ENCODE measurements around the gene TIGD2. TPM values are rescaled to one million over a fixed set of nuclear protein-coding genes. Genes with fewer than 3 reads are reported as not detected.

The TIGD2 gene
- polyA plus RNA-seq, 1 donor (not counting 4 experiments of a cell fraction or from before 2014, with no cell fraction given): 5.3 TPM

GRCh38 chr4:89099471-89099870 lies 11.9 kb upstream of the TIGD2 start:
- Histone ChIP-seq H2AFZ (ENCODE audit: control insufficient read depth, low read length) (no peak overlapping the region), H3K9ac (ENCODE audit: control insufficient read depth, extremely low read depth, insufficient read depth, low read length) (no peak overlapping the region), H3K4me3 (ENCODE audit: control insufficient read depth in 2 of 3, extremely low read depth in 1 of 3, insufficient read depth in 2 of 3, low read depth in 1 of 3, low read length in 3 of 3) (no peak overlapping the region), H4K20me1 (ENCODE audit: control insufficient read depth, extremely low read depth, insufficient read depth, low read length) (no peaks in the 10 kb centered on the region), H3K79me2 (ENCODE audit: control insufficient read depth, insufficient read depth, low read length) (no peaks in the 10 kb centered on the region), H3K27ac (ENCODE audit: control insufficient read depth, insufficient read depth, low read length) (no peak overlapping the region), H3K4me2 (ENCODE audit: control insufficient read depth, extremely low read depth, insufficient read depth, low read depth, low read length) (no peak overlapping the region), H3K9me3 (ENCODE audit: control insufficient read depth, low read depth, low read length) (no peaks in the 10 kb centered on the region), H3K9me1 (ENCODE audit: control insufficient read depth, extremely low read depth, insufficient read depth, low read length) (no peaks in the 10 kb centered on the region), H3K27me3 (ENCODE audit: control insufficient read depth, extremely low read depth, insufficient read depth, low read length) (no peaks in the 10 kb centered on the region), H3K4me1 (ENCODE audit: control insufficient read depth, extremely low read depth, insufficient read depth, low read length) (no peaks in the 10 kb centered on the region), H3K36me3 (ENCODE audit: control insufficient read depth in 2 of 2, extremely low read depth in 1 of 2, insufficient read depth in 2 of 2, low read length in 2 of 2) (no peaks in the 10 kb centered on the region)
- FAIRE-seq: no peak
- no peak for DNase-seq (ENCODE audit: low read depth, low spot score)
- TF ChIP-seq CTCF (optimal IDR thresholded peaks at IDR 0.05 in 1 of 3, IDR thresholded peaks at IDR 0.05 in 1 of 3, conservative IDR thresholded peaks at IDR 0.05 in 1 of 3; ENCODE audit: extremely low read depth in 1 of 3, insufficient read depth in 2 of 3, low read length in 3 of 3): no peak
- TF ChIP-seq EZH2 (IDR thresholded peaks at IDR 0.05; ENCODE audit: low read length): no peak
- dilution Hi-C loops (cut with MboI; ENCODE audit: extremely low pct_ligation_motif_present, low sequenced_read_pairs): no loop called here

GRCh38 chr4:89100853-89101252 lies 10.5 kb upstream of the TIGD2 start:
- H3K4me2 ChIP-seq (ENCODE audit: control insufficient read depth, extremely low read depth, insufficient read depth, low read depth, low read length): no peak overlapping the region
- H3K9me1 ChIP-seq (ENCODE audit: control insufficient read depth, extremely low read depth, insufficient read depth, low read length): no peaks in the 10 kb centered on the region
- no peak overlapping the region for H2AFZ ChIP-seq (ENCODE audit: control insufficient read depth, low read length)
- FAIRE-seq (no peak), DNase-seq (ENCODE audit: low read depth, low spot score) (no peak)
- dilution Hi-C loops (cut with MboI; ENCODE audit: extremely low pct_ligation_motif_present, low sequenced_read_pairs): no loop called here
- TF ChIP-seq EZH2 (IDR thresholded peaks at IDR 0.05; ENCODE audit: low read length): no peak
- H3K9ac ChIP-seq (ENCODE audit: control insufficient read depth, extremely low read depth, insufficient read depth, low read length): no peak overlapping the region
- H3K9me3 ChIP-seq (ENCODE audit: control insufficient read depth, low read depth, low read length): no peaks in the 10 kb centered on the region
- H3K79me2 ChIP-seq (ENCODE audit: control insufficient read depth, insufficient read depth, low read length): no peaks in the 10 kb centered on the region
- H3K4me3 ChIP-seq (ENCODE audit: control insufficient read depth in 2 of 3, extremely low read depth in 1 of 3, insufficient read depth in 2 of 3, low read depth in 1 of 3, low read length in 3 of 3): no peak overlapping the region
- no peaks in the 10 kb centered on the region for H3K36me3 ChIP-seq (ENCODE audit: control insufficient read depth in 2 of 2, extremely low read depth in 1 of 2, insufficient read depth in 2 of 2, low read length in 2 of 2)
- no peaks in the 10 kb centered on the region for H3K4me1 ChIP-seq (ENCODE audit: control insufficient read depth, extremely low read depth, insufficient read depth, low read length)
- H4K20me1 ChIP-seq (ENCODE audit: control insufficient read depth, extremely low read depth, insufficient read depth, low read length): no peaks in the 10 kb centered on the region
- no peak overlapping the region for H3K27ac ChIP-seq (ENCODE audit: control insufficient read depth, insufficient read depth, low read length)
- H3K27me3 ChIP-seq (ENCODE audit: control insufficient read depth, extremely low read depth, insufficient read depth, low read length): peaks cover 3% of the 10 kb centered on the region
